ENCODE measurements around the gene ABL2. TPM values are rescaled to one million over a fixed set of nuclear protein-coding genes. Genes with fewer than 3 reads are reported as not detected.

Gene ABL2

GRCh38 chr1:179058487-179059483, 170.7 kb downstream of the ABL2 start:
- H2BK15ac ChIP-seq (replicated peaks; ENCODE audit: low read depth): no peak overlapping the region
- H2AK5ac ChIP-seq (ENCODE audit: low read length): no peak overlapping the region
- peak; percentile 64 for DNase-seq
- H3K79me1 ChIP-seq (ENCODE audit: low read length): no peaks in the 10 kb centered on the region
- H4K8ac ChIP-seq (ENCODE audit: low read depth, low read length): no peak overlapping the region
- H3K18ac ChIP-seq (ENCODE audit: low read length): peak overlapping the region; percentile 22
- H3K27me3 ChIP-seq (ENCODE audit: insufficient read depth, low read length, poor library complexity): no peaks in the 10 kb centered on the region
- no peaks in the 10 kb centered on the region for H3K79me2 ChIP-seq (ENCODE audit: control insufficient read depth, insufficient read depth, low read length)
- no peak overlapping the region for H3K4ac ChIP-seq (ENCODE audit: low read depth, low read length)
- no peak overlapping the region for H4K5ac ChIP-seq (ENCODE audit: low read length)
- no peak overlapping the region for H3K4me2 ChIP-seq (ENCODE audit: low read length)
- no peak overlapping the region for H3K23ac ChIP-seq (ENCODE audit: low read length)
- no peak overlapping the region for H2BK5ac ChIP-seq (ENCODE audit: low read length)
- peaks cover 2% of the 10 kb centered on the region for H3K4me1 ChIP-seq (ENCODE audit: control insufficient read depth, low read depth, low read length)
- no peak overlapping the region for H3K9ac ChIP-seq (ENCODE audit: low read length)
- H3K56ac ChIP-seq (ENCODE audit: low read length): no peak overlapping the region
- H3K27ac ChIP-seq (ENCODE audit: low read depth, low read length): no peak overlapping the region
- no CpG with 5 or more reads among the region's 3 CpGs for WGBS (ENCODE audit: extremely low coverage, insufficient coverage, low lambda C conversion rate)
- H3K36me3 ChIP-seq (ENCODE audit: control insufficient read depth, insufficient read depth, low read length): no peaks in the 10 kb centered on the region
- no peak overlapping the region for H3K4me3 ChIP-seq (ENCODE audit: low read length)
- H2BK120ac ChIP-seq (ENCODE audit: low read depth, low read length): no peak overlapping the region

GRCh38 chr1:179055937-179056336, 173.5 kb downstream of the ABL2 start:
- Histone ChIP-seq H2AK5ac (ENCODE audit: low read length) (no peak overlapping the region), H3K79me2 (ENCODE audit: control insufficient read depth, insufficient read depth, low read length) (no peaks in the 10 kb centered on the region), H2BK120ac (ENCODE audit: low read depth, low read length) (no peak overlapping the region), H3K23ac (ENCODE audit: low read length) (no peak overlapping the region), H3K4me2 (ENCODE audit: low read length) (no peak overlapping the region), H2BK15ac (replicated peaks; ENCODE audit: low read depth) (no peak overlapping the region), H3K27me3 (ENCODE audit: insufficient read depth, low read length, poor library complexity) (no peaks in the 10 kb centered on the region), H3K4ac (ENCODE audit: low read depth, low read length) (no peak overlapping the region), H3K4me1 (ENCODE audit: control insufficient read depth, low read depth, low read length) (peaks cover 2% of the 10 kb centered on the region), H3K9ac (ENCODE audit: low read length) (no peak overlapping the region), H3K79me1 (ENCODE audit: low read length) (no peaks in the 10 kb centered on the region), H3K4me3 (ENCODE audit: low read length) (no peak overlapping the region), H2BK5ac (ENCODE audit: low read length) (no peak overlapping the region), H4K5ac (ENCODE audit: low read length) (no peak overlapping the region), H4K8ac (ENCODE audit: low read depth, low read length) (no peak overlapping the region), H3K18ac (ENCODE audit: low read length) (no peak overlapping the region), H3K36me3 (ENCODE audit: control insufficient read depth, insufficient read depth, low read length) (no peaks in the 10 kb centered on the region), H3K56ac (ENCODE audit: low read length) (no peak overlapping the region), H3K27ac (ENCODE audit: low read depth, low read length) (no peak overlapping the region)
- no peak for DNase-seq
- WGBS (ENCODE audit: extremely low coverage, insufficient coverage, low lambda C conversion rate): no CpG with 5 or more reads among the region's 2 CpGs

GRCh38 chr1:179053486-179053885, 176.0 kb downstream of the ABL2 start:
- H3K4me3 ChIP-seq (ENCODE audit: low read length): no peak overlapping the region
- H3K79me2 ChIP-seq (ENCODE audit: control insufficient read depth, insufficient read depth, low read length): no peaks in the 10 kb centered on the region
- H3K9ac ChIP-seq (ENCODE audit: low read length): no peak overlapping the region
- H3K23ac ChIP-seq (ENCODE audit: low read length): no peak overlapping the region
- H3K56ac ChIP-seq (ENCODE audit: low read length): no peak overlapping the region
- no peak overlapping the region for H4K5ac ChIP-seq (ENCODE audit: low read length)
- no peaks in the 10 kb centered on the region for H3K27me3 ChIP-seq (ENCODE audit: insufficient read depth, low read length, poor library complexity)
- H2BK5ac ChIP-seq (ENCODE audit: low read length): no peak overlapping the region
- no peak overlapping the region for H2BK120ac ChIP-seq (ENCODE audit: low read depth, low read length)
- no peak for DNase-seq
- peaks cover 2% of the 10 kb centered on the region for H3K4me1 ChIP-seq (ENCODE audit: control insufficient read depth, low read depth, low read length)
- no peaks in the 10 kb centered on the region for H3K79me1 ChIP-seq (ENCODE audit: low read length)
- no peak overlapping the region for H2BK15ac ChIP-seq (replicated peaks; ENCODE audit: low read depth)
- no peak overlapping the region for H3K4me2 ChIP-seq (ENCODE audit: low read length)
- H3K27ac ChIP-seq (ENCODE audit: low read depth, low read length): no peak overlapping the region
- no peak overlapping the region for H3K18ac ChIP-seq (ENCODE audit: low read length)
- H4K8ac ChIP-seq (ENCODE audit: low read depth, low read length): no peak overlapping the region
- no CpG with 5 or more reads among the region's 2 CpGs for WGBS (ENCODE audit: extremely low coverage, insufficient coverage, low lambda C conversion rate)
- no peak overlapping the region for H3K4ac ChIP-seq (ENCODE audit: low read depth, low read length)
- H3K36me3 ChIP-seq (ENCODE audit: control insufficient read depth, insufficient read depth, low read length): no peaks in the 10 kb centered on the region
- no peak overlapping the region for H2AK5ac ChIP-seq (ENCODE audit: low read length)

- Histone ChIP-seq H3K4ac (ENCODE audit: low read depth, low read length) (no peak overlapping the region), H3K56ac (ENCODE audit: low read length) (no peak overlapping the region), H3K4me3 (ENCODE audit: low read length) (no peak overlapping the region), H3K27me3 (ENCODE audit: insufficient read depth, low read length, poor library complexity) (no peaks in the 10 kb centered on the region), H2AK5ac (ENCODE audit: low read length) (no peak overlapping the region), H4K5ac (ENCODE audit: low read length) (no peak overlapping the region), H3K79me1 (ENCODE audit: low read length) (no peaks in the 10 kb centered on the region), H3K9ac (ENCODE audit: low read length) (no peak overlapping the region), H3K36me3 (ENCODE audit: control insufficient read depth, insufficient read depth, low read length) (no peaks in the 10 kb centered on the region), H2BK120ac (ENCODE audit: low read depth, low read length) (no peak overlapping the region), H3K23ac (ENCODE audit: low read length) (no peak overlapping the region), H4K8ac (ENCODE audit: low read depth, low read length) (no peak overlapping the region), H3K4me1 (ENCODE audit: control insufficient read depth, low read depth, low read length) (no peaks in the 10 kb centered on the region), H3K4me2 (ENCODE audit: low read length) (no peak overlapping the region), H3K27ac (ENCODE audit: low read depth, low read length) (no peak overlapping the region), H3K79me2 (ENCODE audit: control insufficient read depth, insufficient read depth, low read length) (no peaks in the 10 kb centered on the region), H3K18ac (ENCODE audit: low read length) (no peak overlapping the region), H2BK5ac (ENCODE audit: low read length) (no peak overlapping the region), H2BK15ac (replicated peaks; ENCODE audit: low read depth) (no peak overlapping the region)
- no peak for DNase-seq
- WGBS (ENCODE audit: extremely low coverage, insufficient coverage, low lambda C conversion rate): no CpG with 5 or more reads among the region's 2 CpGs
Measured at GRCh38 chr1:179052776-179053175, 176.7 kb downstream of the ABL2 start.

Small RNA genes lying within 50 kb of the gene (small RNA-seq; reads per million reads assigned to genes)
- gene AL512326.2 (ENCODE audit: insufficient read depth) (not detected), gene AL512326.3 (ENCODE audit: insufficient read depth) (not detected), gene EIF4A1P11 (ENCODE audit: insufficient read depth) (not detected), gene RF00272 (ENCODE audit: insufficient read depth) (not detected)
